HG03060 (cell line): Measurements from ENCODE around the gene MRTO4.
"Not testable (repeated sequence)": the region's sequence is repeated elsewhere in the genome, so short reads cannot be mapped to it uniquely, and the experiment has no call there.

ENCODE experiments used
- ATAC-seq: cut with Tn5 transposase; IDR thresholded peaks from one replicate; pipeline ENCODE4 v1.9.1; 2021; ENCODE audit warnings: low read depth, moderate number of reproducible peaks; ENCODE audit not compliant: unreplicated experiment

MRTO4 gene

GRCh38 chr1:19251305-19252196, at the start of gene MRTO4, which contains the start of gene EMC1:
MRTO4 (plus strand) TSS chr1:19251805; CDS start chr1:19251836, 31 bp downstream.
EMC1 (minus strand) TSS chr1:19251524; CDS start chr1:19251509, 15 bp downstream.
- peak; percentile 49 for ATAC-seq

GRCh38 chr1:19202396-19202795, 49.2 kb upstream of the MRTO4 start:
- ATAC-seq, result no peak

- ATAC-seq, result no peak
Measured at GRCh38 chr1:19203440-19203839, 48.2 kb upstream of the MRTO4 start.

GRCh38 chr1:19204446-19205266, 46.9 kb upstream of the MRTO4 start:
- no peak for ATAC-seq

GRCh38 chr1:19205403-19205802, 46.2 kb upstream of the MRTO4 start:
- ATAC-seq, result no peak

GRCh38 chr1:19205845-19206244, 45.8 kb upstream of the MRTO4 start:
- no peak for ATAC-seq

- no peak for ATAC-seq
Measured at GRCh38 chr1:19206947-19207346, 44.7 kb upstream of the MRTO4 start.

- ATAC-seq, result no peak
Measured at GRCh38 chr1:19208710-19209438, 42.7 kb upstream of the MRTO4 start.

- ATAC-seq, result peak; percentile 23
Measured at GRCh38 chr1:19209439-19209989, 42.1 kb upstream of the MRTO4 start.

GRCh38 chr1:19209990-19210771, 41.4 kb upstream of the MRTO4 start, which contains the start of gene UBR4:
UBR4 (minus strand) TSS chr1:19210266; CDS start chr1:19210248, 18 bp downstream.
- ATAC-seq, result peak; percentile 62

- ATAC-seq, result no peak
Measured at GRCh38 chr1:19210772-19211549, 40.6 kb upstream of the MRTO4 start.

GRCh38 chr1:19212167-19212566, 39.4 kb upstream of the MRTO4 start:
- ATAC-seq, result no peak

- ATAC-seq, result no peak
Measured at GRCh38 chr1:19213580-19213979, 38.0 kb upstream of the MRTO4 start.

- ATAC-seq, result not testable (repeated sequence)
Measured at GRCh38 chr1:19216585-19216984, 35.0 kb upstream of the MRTO4 start.

GRCh38 chr1:19219451-19219850, 32.2 kb upstream of the MRTO4 start:
- ATAC-seq, result no peak

- ATAC-seq, result no peak
Measured at GRCh38 chr1:19220080-19220846, 31.3 kb upstream of the MRTO4 start.

GRCh38 chr1:19220991-19221390, 30.6 kb upstream of the MRTO4 start:
- ATAC-seq, result no peak

- ATAC-seq, result no peak
Measured at GRCh38 chr1:19222573-19222972, 29.0 kb upstream of the MRTO4 start.
